MG63 (cell line): ENCODE results near the gene HOGA1. TPM values are rescaled to one million over a fixed set of nuclear protein-coding genes. Genes with fewer than 3 reads are reported as not detected.
A peak's percentile ranks its signal among the peaks of the same experiment; 100 is the strongest.
"Not testable (repeated sequence)": the region's sequence is repeated elsewhere in the genome, so short reads cannot be mapped to it uniquely, and the experiment has no call there.

Experiments
- DNase-seq: peaks from one replicate; pipeline ENCODE4 v3.0.0-alpha.2; 2020
- H3K27me3 ChIP-seq: fragments of 250-450 bp; sonication (Bioruptor Pico); 2 replicates; pipeline ENCODE4 v1.5.1; 2020; ENCODE audit warnings: mild to moderate bottlenecking, moderate library complexity
- H3K36me3 ChIP-seq: fragments of 250-450 bp; sonication (Bioruptor Pico); 2 replicates; pipeline ENCODE4 v1.5.1; 2020; ENCODE audit warnings: mild to moderate bottlenecking, moderate library complexity
- H3K4me3 ChIP-seq: fragments of 250-450 bp; sonication (Bioruptor Pico); 2 replicates; pipeline ENCODE4 v1.5.1; 2020; ENCODE audit warnings: mild to moderate bottlenecking, moderate library complexity
- H3K9me3 ChIP-seq: fragments of 250-450 bp; sonication (Bioruptor Pico); 2 replicates; pipeline ENCODE4 v1.5.1; 2020; ENCODE audit warnings: mild to moderate bottlenecking, moderate library complexity
- total RNA-seq: library from RNA; depleted of rRNA; stranded (reverse); fragments of >200 nt; shearing (Covaris generic); gene quantifications from 2 replicates; pipeline ENCODE4 v1.2.3, GENCODE V29; 2014; ENCODE audit warnings: low replicate concordance

Gene HOGA1
- total RNA-seq, 1 experiment from 2014 or later, result 5.0 TPM

- H3K27me3 ChIP-seq, result no peaks in the 10 kb centered on the region
- no peaks in the 10 kb centered on the region for H3K36me3 ChIP-seq
- DNase-seq, result no peak
- no peaks in the 10 kb centered on the region for H3K9me3 ChIP-seq
- no peak overlapping the region for H3K4me3 ChIP-seq
These were observed 33.6 kb upstream of the HOGA1 start for GRCh38 chr10:97550336-97551149.

- Histone ChIP-seq H3K27me3 (no peaks in the 10 kb centered on the region), H3K9me3 (no peaks in the 10 kb centered on the region), H3K36me3 (no peaks in the 10 kb centered on the region), H3K4me3 (no peak overlapping the region)
- DNase-seq, result no peak
These were observed 32.9 kb upstream of the HOGA1 start for GRCh38 chr10:97551271-97551670.

- no peaks in the 10 kb centered on the region for H3K36me3 ChIP-seq
- no peaks in the 10 kb centered on the region for H3K27me3 ChIP-seq
- no peaks in the 10 kb centered on the region for H3K9me3 ChIP-seq
- DNase-seq, result peak; percentile 67
- H3K4me3 ChIP-seq, result no peak overlapping the region
These were observed 30.6 kb upstream of the HOGA1 start for GRCh38 chr10:97553575-97554031.

GRCh38 chr10:97554336-97554735, 29.9 kb upstream of the HOGA1 start:
- DNase-seq, H3K9me3 ChIP-seq, H3K27me3 ChIP-seq, H3K4me3 ChIP-seq, H3K36me3 ChIP-seq: not testable (repeated sequence)

GRCh38 chr10:97555541-97555940, 28.6 kb upstream of the HOGA1 start:
- not testable (repeated sequence) for H3K36me3 ChIP-seq, DNase-seq, H3K9me3 ChIP-seq, H3K27me3 ChIP-seq, H3K4me3 ChIP-seq

GRCh38 chr10:97560731-97561381, 23.3 kb upstream of the HOGA1 start:
- H3K4me3 ChIP-seq, result peak overlapping the region; percentile 23; the same call in 1 of the 2 replicates
- peak; percentile 47 for DNase-seq
- not testable (repeated sequence) for H3K9me3 ChIP-seq, H3K27me3 ChIP-seq, H3K36me3 ChIP-seq

- DNase-seq, H3K27me3 ChIP-seq, H3K4me3 ChIP-seq, H3K9me3 ChIP-seq, H3K36me3 ChIP-seq: not testable (repeated sequence)
These were observed 22.7 kb upstream of the HOGA1 start for GRCh38 chr10:97561386-97562077.

- H3K4me3 ChIP-seq, DNase-seq, H3K27me3 ChIP-seq, H3K36me3 ChIP-seq, H3K9me3 ChIP-seq: not testable (repeated sequence)
These were observed 21.9 kb upstream of the HOGA1 start for GRCh38 chr10:97562329-97562728.

- Histone ChIP-seq H3K27me3 (no peaks in the 10 kb centered on the region), H3K9me3 (no peaks in the 10 kb centered on the region), H3K4me3 (no peak overlapping the region), H3K36me3 (no peaks in the 10 kb centered on the region)
- no peak for DNase-seq
These were observed 20.9 kb upstream of the HOGA1 start for GRCh38 chr10:97563337-97563736.

GRCh38 chr10:97564776-97565175, 19.4 kb upstream of the HOGA1 start:
- Histone ChIP-seq H3K36me3 (no peaks in the 10 kb centered on the region), H3K9me3 (no peaks in the 10 kb centered on the region), H3K4me3 (no peak overlapping the region), H3K27me3 (no peaks in the 10 kb centered on the region)
- no peak for DNase-seq

GRCh38 chr10:97566336-97566996, 17.7 kb upstream of the HOGA1 start:
- no peak for DNase-seq

GRCh38 chr10:97567891-97568290, 16.3 kb upstream of the HOGA1 start:
- H3K9me3 ChIP-seq, result no peaks in the 10 kb centered on the region
- no peak for DNase-seq

More at GRCh38 chr10:97566336-97566996, 17.7 kb upstream of the HOGA1 start:
- no peaks in the 10 kb centered on the region for H3K27me3 ChIP-seq
- H3K9me3 ChIP-seq, result no peaks in the 10 kb centered on the region
- H3K4me3 ChIP-seq, result no peak overlapping the region
- H3K36me3 ChIP-seq, result no peaks in the 10 kb centered on the region

GRCh38 chr10:97570146-97570788, 13.9 kb upstream of the HOGA1 start:
- no peaks in the 10 kb centered on the region for H3K36me3 ChIP-seq
- no peak overlapping the region for H3K4me3 ChIP-seq
- no peaks in the 10 kb centered on the region for H3K27me3 ChIP-seq
- DNase-seq, result no peak
- H3K9me3 ChIP-seq, result no peaks in the 10 kb centered on the region

More at GRCh38 chr10:97567891-97568290, 16.3 kb upstream of the HOGA1 start:
- H3K36me3 ChIP-seq, result no peaks in the 10 kb centered on the region
- no peak overlapping the region for H3K4me3 ChIP-seq
- no peaks in the 10 kb centered on the region for H3K27me3 ChIP-seq

- no peak overlapping the region for H3K4me3 ChIP-seq
- peak; percentile 24 for DNase-seq
- H3K9me3 ChIP-seq, result no peaks in the 10 kb centered on the region
- no peaks in the 10 kb centered on the region for H3K36me3 ChIP-seq
- H3K27me3 ChIP-seq, result no peaks in the 10 kb centered on the region
These were observed 13.3 kb upstream of the HOGA1 start for GRCh38 chr10:97570789-97571471.

GRCh38 chr10:97571622-97572021, 12.6 kb upstream of the HOGA1 start:
- no peak for DNase-seq
- Histone ChIP-seq H3K27me3 (no peaks in the 10 kb centered on the region), H3K36me3 (no peaks in the 10 kb centered on the region), H3K9me3 (no peaks in the 10 kb centered on the region), H3K4me3 (no peak overlapping the region)
